Head of caudate nucleus (tissue), 42 donors: ENCODE data around the gene ATP13A5.

Experiments used
- DNase-seq, 42 donors: peaks; one replicate each; pipeline versions ENCODE4 v3.0.0 to v3.0.0-alpha.2; 2020 to 2021; ENCODE audit warnings: mixed read lengths in 7 of 42
- intact Hi-C: fragments of 100-400 bp; cut with DNase I; formaldehyde crosslinking; loops from one replicate; pipeline ENCODE4 v1.15.0; 2022

The ATP13A5 gene

DNA sequence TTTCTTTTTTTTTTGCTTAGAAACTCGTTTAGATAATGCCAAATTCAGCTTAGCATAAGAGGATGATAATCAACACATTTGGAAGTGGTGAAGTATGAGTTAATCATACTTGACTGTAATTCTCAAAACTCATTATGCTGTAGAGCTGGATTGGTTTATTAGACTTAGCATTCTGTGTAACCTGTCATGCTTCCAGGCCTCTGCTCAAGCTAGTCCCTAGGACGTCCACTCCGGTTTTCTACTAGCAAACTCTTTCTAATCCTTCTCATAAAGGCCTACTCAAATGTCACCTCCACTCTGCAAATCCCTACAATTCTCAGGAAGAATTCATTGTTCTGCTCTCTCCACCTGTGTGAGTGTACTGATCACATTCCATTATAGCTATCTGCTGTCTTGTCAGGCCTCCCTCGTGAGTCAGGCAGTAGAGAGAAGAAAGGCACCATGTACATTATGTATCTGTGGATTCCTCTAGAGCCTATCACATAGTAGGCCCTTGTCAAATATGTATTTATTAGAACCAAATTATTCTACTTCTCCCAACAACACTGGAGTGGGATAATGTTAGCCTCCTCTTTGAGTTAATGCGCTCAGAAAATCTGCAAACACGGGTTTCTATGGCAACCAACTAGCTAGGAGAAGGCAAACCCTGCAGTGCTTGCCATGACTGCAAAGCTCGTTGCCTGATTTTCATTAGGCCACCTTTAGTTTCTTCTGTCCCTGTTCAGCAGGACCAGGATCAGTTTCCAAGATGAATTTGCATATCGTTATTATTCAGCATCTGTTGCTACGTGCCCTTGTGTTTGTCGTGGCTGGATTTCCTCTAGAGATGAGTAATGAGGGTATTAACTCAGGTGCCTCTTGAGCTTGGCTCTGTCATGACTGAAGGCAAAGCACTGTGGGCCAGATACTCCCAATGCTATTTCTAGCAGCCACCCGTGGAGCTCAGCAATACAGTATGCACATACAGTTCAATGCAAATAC lies 30.7 kb downstream of the ATP13A5 start:
- intact Hi-C loops, result no loop called here
- DNase-seq, result peak in 35 of 42 donors; percentile 13 to 85 (median 48)

DNA sequence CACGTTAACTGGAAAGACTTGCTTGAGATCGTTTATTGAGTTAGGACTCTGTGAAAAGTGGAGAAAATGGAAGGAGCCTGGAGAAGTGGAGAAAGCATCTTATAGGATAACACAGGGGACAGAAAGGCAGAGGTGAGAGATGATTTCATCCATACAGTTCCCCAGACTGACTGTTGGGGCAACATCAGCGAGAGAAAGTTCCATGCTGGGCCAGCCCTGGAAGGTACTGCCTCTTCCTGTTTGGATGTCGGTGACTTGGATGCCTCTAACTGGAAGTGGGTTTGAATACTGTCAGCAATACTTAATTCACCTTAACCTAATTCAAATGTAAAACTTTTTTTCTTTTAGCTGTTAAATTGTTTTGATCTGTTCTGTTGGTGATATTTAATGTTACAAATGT lies 32.3 kb downstream of the ATP13A5 start:
- DNase-seq, result no peak
- intact Hi-C loops, result no loop called here

DNA sequence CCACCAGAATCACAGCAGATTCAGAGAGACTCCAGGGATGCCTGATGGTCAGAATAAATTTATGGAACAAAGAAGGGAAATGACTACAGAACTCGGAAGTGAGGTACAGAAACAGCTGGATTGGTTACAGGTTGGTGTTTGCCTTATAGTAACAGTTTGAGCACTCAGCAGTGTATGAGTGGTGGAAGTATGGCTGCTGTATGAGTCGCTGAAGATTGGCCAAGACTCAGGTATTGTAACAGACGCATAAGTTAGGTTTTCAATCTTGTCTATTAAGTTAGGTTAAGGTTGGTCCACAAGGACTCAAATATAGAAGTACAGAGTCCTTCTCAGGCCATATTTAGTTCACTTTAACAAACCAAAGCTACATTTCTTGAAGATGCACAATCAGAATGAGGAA lies 33.1 kb downstream of the ATP13A5 start:
- DNase-seq, result no peak
- intact Hi-C loops, result no loop called here

DNA sequence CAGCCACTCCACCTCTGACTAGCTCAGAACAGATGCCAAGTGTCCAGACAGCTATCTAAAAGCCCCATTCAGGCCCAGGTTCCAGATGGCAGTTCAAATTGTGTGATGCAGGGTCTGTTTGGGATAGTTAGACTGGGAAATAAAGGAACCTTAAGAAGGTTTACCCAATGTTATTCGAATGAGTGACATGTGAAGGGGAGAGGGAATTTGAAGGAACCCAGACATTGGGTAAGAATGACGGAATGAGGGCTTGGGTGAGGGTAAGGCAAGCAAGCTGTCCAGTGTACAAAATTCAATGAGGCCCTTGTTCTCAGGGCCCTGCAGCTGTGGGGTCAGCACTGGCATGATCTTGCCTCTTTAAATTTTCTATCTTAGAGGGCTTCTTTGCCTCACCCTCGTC lies 34.1 kb downstream of the ATP13A5 start:
- peak in 15 of 42 donors; percentile 1 to 54 (median 23) for DNase-seq
- intact Hi-C loops, result no loop called here

DNA sequence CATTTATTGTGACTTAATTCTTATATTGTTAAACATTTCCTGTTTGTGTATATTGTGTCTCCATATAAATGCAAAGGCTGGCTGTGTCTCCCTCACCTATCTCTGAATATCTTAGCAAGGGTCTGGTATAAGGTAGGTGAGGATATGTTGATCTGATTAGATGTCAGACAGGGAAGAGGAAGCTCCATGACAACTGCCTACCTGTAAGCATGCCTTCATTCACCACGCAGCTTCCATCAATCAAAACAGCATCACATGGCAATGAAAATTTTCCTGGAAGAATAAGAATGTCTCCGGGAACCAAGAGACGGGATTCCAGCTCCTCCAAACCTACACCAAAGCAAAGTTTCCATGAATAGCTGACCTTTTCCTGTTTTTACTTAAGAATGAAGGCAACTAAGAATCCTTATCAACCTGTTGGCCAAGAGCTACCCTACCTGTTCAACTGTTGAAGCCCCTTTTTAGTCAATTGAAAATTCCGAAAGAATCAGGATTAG lies 34.8 kb downstream of the ATP13A5 start:
- intact Hi-C loops, result no loop called here
- DNase-seq, result peak in 6 of 42 donors; percentile 12 to 34 (median 20)

DNA sequence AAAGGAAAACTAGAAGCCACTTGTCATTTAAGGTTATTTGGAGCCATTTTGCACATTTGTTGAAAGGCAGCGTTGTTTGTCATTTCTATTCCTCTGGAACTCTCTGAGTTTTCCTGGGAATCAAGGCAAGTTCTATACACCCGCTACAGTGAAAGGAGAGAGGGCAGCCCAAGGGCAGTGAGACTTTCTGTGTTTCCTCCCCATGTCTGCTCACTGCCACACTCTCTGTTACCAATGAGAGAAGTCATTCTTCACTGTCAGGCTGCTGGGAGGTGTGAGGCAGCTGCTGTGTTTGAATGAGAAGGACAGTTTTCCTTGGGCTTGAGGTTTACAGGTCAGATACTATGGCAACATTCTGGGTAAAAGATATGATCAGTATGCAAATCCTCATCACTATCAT lies 36.0 kb downstream of the ATP13A5 start:
- intact Hi-C loops, result no loop called here
- peak in 19 of 42 donors; percentile 6 to 52 (median 19) for DNase-seq

DNA sequence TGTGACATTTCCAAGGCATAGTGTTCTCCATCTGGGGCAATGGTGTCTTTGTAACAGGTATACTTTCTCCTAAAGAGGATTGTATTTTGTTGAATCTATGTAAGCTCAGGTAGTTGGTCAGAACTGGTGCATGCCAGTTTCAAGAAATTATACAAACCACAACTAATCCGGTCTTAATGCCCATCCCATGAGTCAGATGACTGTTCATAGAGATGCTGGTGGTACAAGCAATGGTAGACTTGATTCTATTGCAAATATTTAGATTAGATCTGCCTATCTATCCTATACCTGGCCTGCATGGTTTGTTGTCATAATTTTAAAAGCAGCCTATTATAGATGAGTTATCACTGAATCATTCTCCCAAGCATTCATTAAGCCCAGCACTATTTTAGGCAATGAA lies 43.5 kb downstream of the ATP13A5 start:
- intact Hi-C loops, result no loop called here
- no peak for DNase-seq

DNA sequence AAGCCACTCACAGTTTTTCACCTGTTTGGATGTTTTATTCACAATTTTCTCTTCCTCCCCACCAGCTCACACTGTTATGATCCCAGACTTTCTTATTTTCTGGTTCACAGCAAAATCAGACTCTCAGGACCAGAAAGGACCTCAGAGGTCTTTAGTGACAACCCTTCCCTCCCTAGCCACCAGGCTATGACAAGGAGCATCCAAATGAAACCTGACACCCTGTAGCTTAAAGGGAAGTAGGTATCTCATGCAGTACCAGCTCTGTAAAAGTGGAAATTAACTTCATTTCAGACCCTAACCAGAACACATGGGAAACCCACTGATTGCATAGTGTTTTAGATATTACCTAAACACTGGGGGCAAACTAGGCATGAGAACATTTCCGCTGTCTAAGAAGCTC lies 45.3 kb downstream of the ATP13A5 start:
- no peak for DNase-seq
- intact Hi-C loops, result no loop called here

DNA sequence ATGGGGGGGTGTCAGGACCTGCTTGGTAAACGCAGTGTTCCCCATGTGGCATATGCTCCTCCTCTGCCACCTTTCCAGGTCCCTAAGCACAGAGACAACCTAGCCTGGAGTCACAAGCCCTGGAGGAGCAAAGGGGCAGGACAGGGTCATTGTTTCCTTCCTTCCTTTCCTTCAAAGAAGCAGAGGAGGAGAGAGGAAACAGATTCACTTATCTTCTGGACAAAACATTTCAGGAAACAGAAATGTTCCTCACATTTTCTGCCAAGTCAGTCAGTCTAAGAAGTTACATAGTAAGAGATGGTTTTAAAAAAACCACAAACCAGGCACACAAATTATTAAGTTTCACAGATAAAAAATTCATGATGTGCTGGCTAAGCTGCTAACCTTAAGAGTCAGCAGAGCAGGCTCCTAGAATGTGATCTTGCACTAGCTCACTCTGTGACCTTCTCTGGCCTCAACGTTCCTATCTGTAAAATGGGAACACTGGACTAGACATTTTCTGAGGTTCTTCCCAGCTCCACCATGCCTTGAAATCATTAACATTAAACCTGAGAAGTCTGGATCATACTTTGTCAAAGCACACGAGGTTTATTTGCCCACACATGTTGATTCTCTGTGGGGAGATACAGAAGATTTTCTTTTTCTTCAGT lies 47.9 kb downstream of the ATP13A5 start:
- intact Hi-C loops, result no loop called here
- no peak for DNase-seq

DNA sequence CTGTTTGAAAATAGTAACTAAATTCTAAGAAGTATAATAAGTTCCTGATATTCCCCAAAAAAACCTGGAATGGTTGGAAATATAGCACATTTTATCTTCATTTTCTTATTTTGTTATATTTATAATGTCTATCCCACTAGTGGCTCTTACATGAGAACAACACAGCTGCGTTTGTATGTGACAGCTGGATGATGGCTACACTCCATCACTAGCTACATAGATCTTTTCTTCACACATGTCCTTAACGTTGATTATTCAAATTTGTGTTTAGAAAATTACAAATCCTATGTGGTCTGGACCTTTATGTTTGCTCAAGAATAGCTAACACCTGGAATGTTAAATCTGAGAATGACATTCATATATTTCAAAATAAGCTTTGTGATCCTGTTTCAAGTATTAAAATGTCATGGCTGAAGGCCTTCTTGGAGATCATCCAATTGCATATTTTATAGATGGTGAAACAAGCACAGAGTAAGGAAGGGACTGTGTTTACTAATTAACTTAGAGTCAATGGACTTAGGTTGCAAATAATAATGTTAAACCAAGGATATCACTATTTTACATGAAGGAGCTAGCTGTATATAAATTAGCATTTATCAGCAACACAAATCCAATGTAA lies 60.8 kb downstream of the ATP13A5 start:
- no peak for DNase-seq
- intact Hi-C loops, result no loop called here

DNA sequence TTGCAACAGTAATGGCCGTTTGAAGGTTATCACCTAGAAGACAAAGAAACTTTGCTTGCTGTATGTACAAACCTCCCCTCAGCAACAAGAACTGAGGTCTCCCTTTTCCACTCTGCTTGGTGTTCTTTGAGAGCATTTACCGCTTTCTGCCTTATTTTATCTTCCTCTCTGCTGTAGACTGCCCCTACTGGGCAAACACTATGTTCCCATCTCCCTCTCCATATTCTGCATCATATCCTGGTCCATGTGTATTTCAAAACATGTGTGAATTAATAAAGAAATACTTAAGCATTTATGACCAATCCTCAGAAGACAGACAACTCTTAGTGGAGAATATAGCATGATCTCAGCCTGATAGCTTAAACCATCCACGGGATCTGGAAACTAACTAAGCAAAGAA lies 64.4 kb downstream of the ATP13A5 start:
- no peak for DNase-seq
- intact Hi-C loops, result no loop called here

DNA sequence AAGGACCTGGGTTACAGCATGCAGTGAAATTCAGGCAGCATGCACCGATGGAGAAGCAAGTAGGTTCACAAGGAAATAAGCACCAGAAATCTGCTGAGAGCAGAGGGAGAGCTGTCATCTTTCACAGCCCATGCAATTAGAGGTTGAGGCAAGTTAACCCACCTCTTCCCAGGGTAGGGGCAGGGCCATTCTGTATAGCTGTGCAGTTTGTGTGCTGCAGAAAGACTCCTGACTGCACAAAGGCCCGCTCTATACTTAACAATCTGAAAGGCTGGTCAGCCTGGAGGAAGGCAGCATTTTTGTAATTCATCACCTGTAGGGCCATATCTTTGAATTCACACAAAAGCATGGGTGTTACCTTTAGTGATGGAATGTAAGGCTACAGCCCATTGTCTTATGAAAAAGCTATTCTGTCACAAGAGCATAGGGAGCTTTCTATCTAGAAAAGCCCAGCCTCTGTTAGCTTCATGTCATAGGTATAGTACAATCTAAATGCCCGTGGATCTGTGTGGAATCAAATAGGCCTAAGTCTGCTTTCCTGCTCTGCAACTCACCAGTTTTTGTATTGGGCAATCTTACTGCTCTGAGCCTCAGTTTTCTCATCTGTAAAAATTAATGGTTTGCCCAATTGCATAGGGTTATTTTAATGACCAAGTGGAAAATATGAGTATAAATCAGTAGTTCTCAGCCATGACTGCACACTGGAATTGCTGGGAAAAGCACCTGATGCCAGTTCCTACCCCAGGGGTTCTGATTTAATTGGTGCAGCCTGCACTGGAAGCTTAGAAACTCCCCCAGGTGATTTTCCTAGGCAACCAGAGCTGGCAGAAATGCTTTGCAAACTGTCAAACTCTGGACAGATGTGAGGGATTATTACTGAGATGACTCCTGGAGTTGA lies 65.2 kb downstream of the ATP13A5 start:
- no peak for DNase-seq
- intact Hi-C loops, result no loop called here

DNA sequence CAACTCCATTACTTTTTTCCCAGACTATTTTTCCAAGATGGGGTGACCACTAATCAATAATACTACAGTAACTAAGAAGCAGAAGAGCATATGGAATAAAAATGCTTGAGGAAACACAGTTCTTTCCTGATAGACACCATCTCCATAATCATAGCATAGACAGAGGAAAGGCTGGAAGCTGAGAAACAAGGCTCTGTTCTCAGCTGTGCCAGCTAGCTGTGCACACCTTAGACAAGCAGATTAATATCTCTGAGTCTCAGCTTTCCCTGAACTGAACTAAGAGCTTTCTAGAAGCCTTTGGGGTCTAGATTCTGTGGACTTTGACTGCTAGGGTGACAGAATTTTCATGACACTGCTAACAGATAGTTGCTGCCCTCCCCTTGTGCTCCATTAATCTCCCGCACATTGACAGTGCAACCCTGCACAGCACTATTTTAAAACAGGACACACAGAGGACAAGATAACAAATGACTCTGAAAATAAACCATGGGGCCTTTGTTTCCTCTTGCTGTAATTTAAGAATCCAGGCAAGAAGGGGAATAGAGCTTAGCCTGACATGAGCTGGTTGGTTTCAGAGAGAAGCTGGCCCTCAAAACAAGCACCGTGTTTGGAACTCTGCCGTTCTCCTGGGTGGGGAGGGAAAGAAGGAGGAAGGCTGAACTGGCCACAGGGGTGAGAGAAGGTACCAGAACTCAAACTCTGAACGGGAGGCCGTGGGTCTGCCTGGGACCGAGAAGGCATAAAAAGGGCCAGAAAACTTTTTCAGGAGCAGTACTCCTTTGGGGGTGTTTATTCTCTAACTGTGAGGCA lies 67.4 kb downstream of the ATP13A5 start:
- no peak for DNase-seq
- intact Hi-C loops, result no loop called here

DNA sequence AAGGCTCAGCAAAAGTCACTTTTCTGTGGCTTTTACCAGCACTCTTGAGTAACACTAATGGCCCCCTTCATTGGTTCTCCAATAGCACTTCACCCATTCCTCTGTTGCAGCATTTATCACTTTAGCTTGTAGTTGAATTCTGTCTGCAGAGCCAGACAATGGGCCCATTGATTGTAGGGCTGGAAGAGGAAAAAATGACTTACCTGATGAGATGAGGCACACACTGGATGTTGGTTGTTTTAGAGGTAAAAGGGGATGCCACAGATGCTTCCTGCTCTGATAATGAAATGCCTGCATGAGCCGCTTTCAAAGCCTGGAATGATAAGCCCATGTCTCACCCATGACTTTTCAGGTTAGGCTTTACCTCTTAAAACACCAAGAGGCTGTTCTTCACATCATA lies 73.2 kb downstream of the ATP13A5 start:
- no peak for DNase-seq
- intact Hi-C loops, result no loop called here

DNA sequence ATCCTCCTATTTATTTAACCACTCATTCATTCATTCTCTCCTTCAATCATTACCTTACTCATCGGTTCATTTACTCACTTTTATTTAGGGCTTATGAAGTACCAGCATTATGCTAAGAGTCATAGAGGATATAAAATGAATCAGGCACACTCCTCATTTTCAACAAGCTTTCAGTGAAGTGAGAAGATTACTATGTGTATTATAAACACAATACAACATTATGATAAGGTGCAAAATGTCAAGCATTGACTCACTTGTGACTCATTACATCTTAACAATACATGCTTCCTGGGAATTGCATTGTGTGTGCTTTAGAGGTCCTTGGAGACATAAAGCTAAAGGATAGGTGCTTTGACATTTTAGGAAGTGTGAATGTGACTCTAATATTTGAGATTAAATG lies 77.1 kb downstream of the ATP13A5 start:
- intact Hi-C loops, result no loop called here
- no peak for DNase-seq

DNA sequence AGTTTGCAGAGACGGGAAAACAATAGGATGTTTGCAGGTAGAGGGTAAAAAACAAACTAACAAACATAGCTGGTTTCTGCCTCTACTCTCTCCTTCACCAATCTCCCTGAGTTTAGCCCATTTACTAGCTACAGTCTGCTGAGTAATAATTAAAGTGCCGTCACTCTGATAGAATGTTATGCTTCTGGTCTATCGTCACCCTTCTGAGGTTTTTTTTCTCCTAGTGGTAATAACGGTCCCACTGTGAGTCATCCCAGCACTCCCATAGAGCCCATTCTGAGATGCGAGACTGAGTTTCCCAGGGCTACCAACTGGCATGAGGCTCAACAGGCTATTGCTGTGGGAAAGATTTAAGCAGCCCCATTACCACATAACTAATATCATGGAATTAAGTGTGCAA lies 81.1 kb downstream of the ATP13A5 start:
- intact Hi-C loops, result no loop called here
- DNase-seq, result no peak

DNA sequence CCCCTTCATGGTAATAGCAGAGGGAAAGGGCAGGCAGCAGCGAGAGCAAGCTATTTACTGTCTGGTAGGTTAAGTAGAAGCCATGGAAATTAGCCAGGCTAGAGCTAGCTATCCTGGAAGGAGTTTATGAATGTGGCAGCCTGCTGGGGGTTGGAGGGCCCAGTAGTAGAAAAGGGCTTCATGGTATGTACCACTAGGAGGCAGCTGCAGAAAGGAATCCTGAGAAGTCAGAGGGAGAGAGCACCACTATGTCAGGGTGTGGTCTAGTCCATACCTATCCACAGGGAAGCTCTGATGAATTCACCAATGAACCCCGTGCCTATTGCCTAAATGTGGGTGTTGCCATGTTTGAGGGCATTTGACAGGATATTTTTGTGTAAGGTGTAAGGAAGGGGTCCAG lies 82.6 kb downstream of the ATP13A5 start:
- no peak for DNase-seq
- intact Hi-C loops, result no loop called here

DNA sequence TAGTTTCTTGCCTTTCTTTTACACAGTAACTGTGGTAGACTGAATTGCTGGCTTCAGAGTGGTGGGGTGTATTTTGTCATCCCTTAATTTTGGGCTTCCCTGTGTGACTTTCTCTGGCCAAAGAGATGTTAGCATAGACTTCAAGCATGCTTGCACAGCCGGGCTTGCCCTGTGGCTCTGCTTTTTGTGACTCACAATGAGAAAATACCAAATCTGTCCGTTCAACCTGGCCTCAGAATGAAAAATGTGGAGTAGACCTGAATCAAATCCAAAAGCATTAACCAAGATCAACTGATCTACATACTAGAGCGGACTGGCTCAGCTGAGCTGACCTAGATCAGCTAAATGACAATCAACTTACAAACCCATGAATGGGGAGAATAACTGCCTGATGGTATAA lies 86.2 kb downstream of the ATP13A5 start:
- intact Hi-C loops, result no loop called here
- no peak for DNase-seq
